HepG2 (cell line): ENCODE results near the gene GMNN. TPM values are rescaled to one million over a fixed set of nuclear protein-coding genes. Genes with fewer than 3 reads are reported as not detected.

Experiments used
- ATF7-NPFF ChIP-seq: sonication (generic); formaldehyde crosslinking; IDR thresholded peaks from 2 replicates; pipeline ENCODE4 v1.8.1; 2023; ENCODE audit warnings: mild to moderate bottlenecking, low read depth, missing genetic modification reagents, moderate library complexity
- FOXK2 ChIP-seq: fragments of 450-650 bp; IDR thresholded peaks from 2 replicates; pipeline ENCODE4 v1.6.1; 2016
- GTF2F1 ChIP-seq: fragments of 150-350 bp; IDR thresholded peaks from 2 replicates; pipeline ENCODE4 v1.6.1; 2014; ENCODE audit warnings: low read length
- SMAD1 ChIP-seq: sonication (generic); formaldehyde crosslinking; IDR thresholded peaks from 2 replicates; pipeline ENCODE4 v1.4.0; 2020; ENCODE audit warnings: missing genetic modification reagents, low read depth, mild to moderate bottlenecking, borderline replicate concordance
- SMARCC2 ChIP-seq: fragments of 450-650 bp; IDR thresholded peaks from 2 replicates; pipeline ENCODE4 v1.6.1; 2017; ENCODE audit warnings: antibody characterized with exemption, mild to moderate bottlenecking
- SRSF4 ChIP-seq: fragments of 200-400 bp; formaldehyde crosslinking; IDR thresholded peaks from one replicate; pipeline ENCODE4 v1.6.1; 2018; ENCODE audit warnings: mild to moderate bottlenecking, low read depth, low read length, moderate library complexity; ENCODE audit not compliant: poor library complexity, severe bottlenecking
- ZMAT3 ChIP-seq: sonication (generic); formaldehyde crosslinking; conservative IDR thresholded peaks from 2 replicates; pipeline ENCODE4 v1.7.0; 2021; ENCODE audit warnings: missing genetic modification reagents
- ZNF101 ChIP-seq: sonication (generic); formaldehyde crosslinking; IDR thresholded peaks from 2 replicates; pipeline ENCODE4 v1.4.0; 2020; ENCODE audit warnings: mild to moderate bottlenecking, low read depth, missing genetic modification reagents, borderline replicate concordance
- ZNF253 ChIP-seq: sonication (generic); formaldehyde crosslinking; IDR thresholded peaks from 2 replicates; pipeline ENCODE4 v1.8.0; 2022; ENCODE audit warnings: mild to moderate bottlenecking, missing genetic modification reagents, borderline replicate concordance
- ZNF343 ChIP-seq: sonication (generic); formaldehyde crosslinking; IDR thresholded peaks from 2 replicates; pipeline ENCODE4 v1.4.0; 2020; ENCODE audit warnings: mild to moderate bottlenecking, missing genetic modification reagents
- ZNF354B ChIP-seq: sonication (generic); formaldehyde crosslinking; IDR thresholded peaks from 2 replicates; pipeline ENCODE4 v1.8.0; 2022; ENCODE audit warnings: mild to moderate bottlenecking, missing genetic modification reagents
- ZNF44 ChIP-seq: sonication (generic); formaldehyde crosslinking; IDR thresholded peaks from 2 replicates; pipeline ENCODE4 v1.5.1; 2020; ENCODE audit warnings: mild to moderate bottlenecking, missing genetic modification reagents
- ZNF552 ChIP-seq: sonication (generic); formaldehyde crosslinking; IDR thresholded peaks from 2 replicates; pipeline ENCODE4 v1.9.0; 2022; ENCODE audit warnings: missing genetic modification reagents, mild to moderate bottlenecking, borderline replicate concordance
- ZNF768 ChIP-seq: sonication (generic); formaldehyde crosslinking; IDR thresholded peaks from 2 replicates; pipeline ENCODE4 v1.4.0; 2020; ENCODE audit warnings: missing genetic modification reagents
- ZSCAN29 ChIP-seq: sonication (generic); formaldehyde crosslinking; conservative IDR thresholded peaks from 2 replicates; pipeline ENCODE4 v1.4.0; 2020; ENCODE audit warnings: mild to moderate bottlenecking, missing genetic modification reagents
- ZZZ3 ChIP-seq: sonication (generic); formaldehyde crosslinking; IDR thresholded peaks from 2 replicates; pipeline ENCODE4 v1.4.0; 2020; ENCODE audit warnings: missing genetic modification reagents, mild to moderate bottlenecking, borderline replicate concordance
- polyA plus RNA-seq, 8 experiments: library from polyadenylated mRNA; depleted of rRNA in 3 of 8; stranded (reverse) in 7 of 8; unstranded in 1 of 8; fragments of >200 nt; fragmentation: Illumina TruSeq in 4 of 8; extraction: Trizol in 4 of 8; gene quantifications; 2 replicates each; pipeline versions ENCODE4 v1.2.1 to v1.2.3, GENCODE V29; 2011 to 2016; ENCODE audit warnings: low read depth in 4 of 8, missing spikeins in 1 of 8, mixed read lengths in 1 of 8; ENCODE audit not compliant: insufficient read depth in 1 of 8
- total RNA-seq, 5 experiments: library from RNA; depleted of rRNA; stranded (reverse); fragments of >200 nt; fragmentation: Illumina TruSeq; extraction: Trizol; gene quantifications; 2 replicates each; pipeline ENCODE4 v1.2.3, GENCODE V29; 2016; ENCODE audit warnings: low read depth in 1 of 5
- TF ChIP-seq, protein P1 (sequence below): IDR thresholded peaks from 2 replicates; pipeline ENCODE4 v1.6.1; 2016; ENCODE audit warnings: low read depth, borderline replicate concordance
- TF ChIP-seq, protein P2 (sequence below): sonication (generic); formaldehyde crosslinking; IDR thresholded peaks from 2 replicates; pipeline ENCODE4 v1.8.0; 2022; ENCODE audit warnings: missing genetic modification reagents, low read depth, mild to moderate bottlenecking, borderline replicate concordance
- TF ChIP-seq, protein P3 (sequence below): sonication (generic); formaldehyde crosslinking; conservative IDR thresholded peaks from 2 replicates; pipeline ENCODE4 v1.4.0; 2020; ENCODE audit warnings: missing genetic modification reagents
- TF ChIP-seq, protein P4 (sequence below), 2 experiments: IDR thresholded peaks; 2 replicates each; pipeline ENCODE4 v1.6.1; 2011 to 2012; ENCODE audit warnings: low read length in 2 of 2, borderline replicate concordance in 1 of 2, low read depth in 1 of 2, mild to moderate bottlenecking in 1 of 2, moderate library complexity in 1 of 2
- TF ChIP-seq, protein P5 (sequence below): sonication (generic); formaldehyde crosslinking; IDR thresholded peaks from 2 replicates; pipeline ENCODE4 v1.5.0; 2020; ENCODE audit warnings: missing genetic modification reagents

The GMNN gene
- total and polyA plus RNA-seq, 2 of the 13 experiments (the other 11 are each of a cell fraction or from before 2014, with no cell fraction given): 61.8 to 154 TPM

DNA sequence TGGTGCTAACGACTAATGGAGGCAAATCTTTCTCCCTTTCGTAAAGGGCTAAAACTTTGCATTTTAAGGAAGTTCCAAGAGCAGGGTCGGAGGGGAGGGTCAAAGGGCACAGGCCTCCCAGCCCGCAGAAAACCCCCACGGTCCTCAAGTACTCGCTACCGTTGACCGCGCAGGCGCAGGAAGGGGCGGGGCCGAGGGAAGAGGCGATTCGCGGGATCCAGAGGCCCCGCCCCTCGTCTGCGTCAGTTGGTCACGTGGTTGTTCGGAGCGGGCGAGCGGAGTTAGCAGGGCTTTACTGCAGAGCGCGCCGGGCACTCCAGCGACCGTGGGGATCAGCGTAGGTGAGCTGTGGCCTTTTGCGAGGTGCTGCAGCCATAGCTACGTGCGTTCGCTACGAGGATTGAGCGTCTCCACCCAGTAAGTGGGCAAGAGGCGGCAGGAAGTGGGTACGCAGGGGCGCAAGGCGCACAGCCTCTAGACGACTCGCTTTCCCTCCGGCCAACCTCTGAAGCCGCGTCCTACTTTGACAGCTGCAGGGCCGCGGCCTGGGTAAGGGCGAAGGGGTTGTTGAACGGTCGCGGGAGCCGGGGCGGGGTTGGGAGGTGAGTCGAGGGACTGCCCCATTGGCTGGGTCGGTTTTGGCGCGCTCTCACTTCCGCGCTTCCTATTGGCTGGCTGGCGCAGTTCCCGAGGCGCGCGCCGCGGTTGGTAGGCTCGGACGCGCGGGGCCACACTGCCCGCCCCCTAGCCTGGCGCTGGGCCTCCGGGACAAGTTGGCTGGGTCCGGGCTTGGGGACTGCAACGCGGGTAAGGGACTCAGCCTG lies at the start of gene GMNN (continued):
- peak; percentile 76; the same call in 1 of the 2 replicates for TF ChIP-seq ZNF768 (CRISPR knock-in tag)
- TF ChIP-seq, protein P1, sequence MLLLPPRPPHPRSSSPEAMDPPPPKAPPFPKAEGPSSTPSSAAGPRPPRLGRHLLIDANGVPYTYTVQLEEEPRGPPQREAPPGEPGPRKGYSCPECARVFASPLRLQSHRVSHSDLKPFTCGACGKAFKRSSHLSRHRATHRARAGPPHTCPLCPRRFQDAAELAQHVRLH: peak; percentile 97
- no peak for TF ChIP-seq FOXK2
- TF ChIP-seq GTF2F1: no peak
- no peak for TF ChIP-seq SRSF4
- TF ChIP-seq ZNF552 (CRISPR knock-in tag): peak; percentile 96
- TF ChIP-seq, protein P2, sequence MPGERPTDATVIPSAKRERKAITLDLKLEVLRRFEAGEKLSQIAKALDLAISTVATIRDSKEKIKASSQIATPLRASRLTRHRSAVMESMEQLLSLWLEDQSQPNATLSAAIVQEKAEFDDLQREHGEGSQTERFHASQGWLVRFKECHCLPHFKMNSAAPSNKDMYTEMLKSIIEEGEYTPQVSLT (CRISPR knock-in tag): no peak
- TF ChIP-seq ZZZ3 (CRISPR knock-in tag): peak; percentile 68
- TF ChIP-seq, protein P3, sequence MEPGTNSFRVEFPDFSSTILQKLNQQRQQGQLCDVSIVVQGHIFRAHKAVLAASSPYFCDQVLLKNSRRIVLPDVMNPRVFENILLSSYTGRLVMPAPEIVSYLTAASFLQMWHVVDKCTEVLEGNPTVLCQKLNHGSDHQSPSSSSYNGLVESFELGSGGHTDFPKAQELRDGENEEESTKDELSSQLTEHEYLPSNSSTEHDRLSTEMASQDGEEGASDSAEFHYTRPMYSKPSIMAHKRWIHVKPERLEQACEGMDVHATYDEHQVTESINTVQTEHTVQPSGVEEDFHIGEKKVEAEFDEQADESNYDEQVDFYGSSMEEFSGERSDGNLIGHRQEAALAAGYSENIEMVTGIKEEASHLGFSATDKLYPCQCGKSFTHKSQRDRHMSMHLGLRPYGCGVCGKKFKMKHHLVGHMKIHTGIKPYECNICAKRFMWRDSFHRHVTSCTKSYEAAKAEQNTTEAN (CRISPR knock-in tag): peak; percentile 54; the same call in 1 of the 2 replicates
- no peak for TF ChIP-seq ZNF101
- peak; percentile 98 for TF ChIP-seq SMAD1 (CRISPR knock-in tag)
- peak; percentile 86 for TF ChIP-seq ZSCAN29 (CRISPR knock-in tag)
- TF ChIP-seq, protein P4, sequence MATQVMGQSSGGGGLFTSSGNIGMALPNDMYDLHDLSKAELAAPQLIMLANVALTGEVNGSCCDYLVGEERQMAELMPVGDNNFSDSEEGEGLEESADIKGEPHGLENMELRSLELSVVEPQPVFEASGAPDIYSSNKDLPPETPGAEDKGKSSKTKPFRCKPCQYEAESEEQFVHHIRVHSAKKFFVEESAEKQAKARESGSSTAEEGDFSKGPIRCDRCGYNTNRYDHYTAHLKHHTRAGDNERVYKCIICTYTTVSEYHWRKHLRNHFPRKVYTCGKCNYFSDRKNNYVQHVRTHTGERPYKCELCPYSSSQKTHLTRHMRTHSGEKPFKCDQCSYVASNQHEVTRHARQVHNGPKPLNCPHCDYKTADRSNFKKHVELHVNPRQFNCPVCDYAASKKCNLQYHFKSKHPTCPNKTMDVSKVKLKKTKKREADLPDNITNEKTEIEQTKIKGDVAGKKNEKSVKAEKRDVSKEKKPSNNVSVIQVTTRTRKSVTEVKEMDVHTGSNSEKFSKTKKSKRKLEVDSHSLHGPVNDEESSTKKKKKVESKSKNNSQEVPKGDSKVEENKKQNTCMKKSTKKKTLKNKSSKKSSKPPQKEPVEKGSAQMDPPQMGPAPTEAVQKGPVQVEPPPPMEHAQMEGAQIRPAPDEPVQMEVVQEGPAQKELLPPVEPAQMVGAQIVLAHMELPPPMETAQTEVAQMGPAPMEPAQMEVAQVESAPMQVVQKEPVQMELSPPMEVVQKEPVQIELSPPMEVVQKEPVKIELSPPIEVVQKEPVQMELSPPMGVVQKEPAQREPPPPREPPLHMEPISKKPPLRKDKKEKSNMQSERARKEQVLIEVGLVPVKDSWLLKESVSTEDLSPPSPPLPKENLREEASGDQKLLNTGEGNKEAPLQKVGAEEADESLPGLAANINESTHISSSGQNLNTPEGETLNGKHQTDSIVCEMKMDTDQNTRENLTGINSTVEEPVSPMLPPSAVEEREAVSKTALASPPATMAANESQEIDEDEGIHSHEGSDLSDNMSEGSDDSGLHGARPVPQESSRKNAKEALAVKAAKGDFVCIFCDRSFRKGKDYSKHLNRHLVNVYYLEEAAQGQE (IDR thresholded peaks at IDR 0.05; ENCODE audit: borderline replicate concordance in 1 of 2, low read depth in 1 of 2, low read length in 2 of 2): no peak; a peak in 1 of 4 replicates
- TF ChIP-seq ZNF343 (CRISPR knock-in tag): peak; percentile 97
- TF ChIP-seq SMARCC2: no peak
- peak; percentile 99 for TF ChIP-seq ZNF44 (CRISPR knock-in tag)
- TF ChIP-seq ZNF253 (CRISPR knock-in tag): peak; percentile 94
- TF ChIP-seq ZMAT3: peak; percentile 95; the same call in 1 of the 2 replicates
- TF ChIP-seq ZNF354B (CRISPR knock-in tag): peak; percentile 45; the same call in 1 of the 2 replicates
- TF ChIP-seq, protein P5, sequence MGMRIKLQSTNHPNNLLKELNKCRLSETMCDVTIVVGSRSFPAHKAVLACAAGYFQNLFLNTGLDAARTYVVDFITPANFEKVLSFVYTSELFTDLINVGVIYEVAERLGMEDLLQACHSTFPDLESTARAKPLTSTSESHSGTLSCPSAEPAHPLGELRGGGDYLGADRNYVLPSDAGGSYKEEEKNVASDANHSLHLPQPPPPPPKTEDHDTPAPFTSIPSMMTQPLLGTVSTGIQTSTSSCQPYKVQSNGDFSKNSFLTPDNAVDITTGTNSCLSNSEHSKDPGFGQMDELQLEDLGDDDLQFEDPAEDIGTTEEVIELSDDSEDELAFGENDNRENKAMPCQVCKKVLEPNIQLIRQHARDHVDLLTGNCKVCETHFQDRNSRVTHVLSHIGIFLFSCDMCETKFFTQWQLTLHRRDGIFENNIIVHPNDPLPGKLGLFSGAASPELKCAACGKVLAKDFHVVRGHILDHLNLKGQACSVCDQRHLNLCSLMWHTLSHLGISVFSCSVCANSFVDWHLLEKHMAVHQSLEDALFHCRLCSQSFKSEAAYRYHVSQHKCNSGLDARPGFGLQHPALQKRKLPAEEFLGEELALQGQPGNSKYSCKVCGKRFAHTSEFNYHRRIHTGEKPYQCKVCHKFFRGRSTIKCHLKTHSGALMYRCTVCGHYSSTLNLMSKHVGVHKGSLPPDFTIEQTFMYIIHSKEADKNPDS (CRISPR knock-in tag): peak; percentile 92; the same call in 1 of the 2 replicates
- peak; percentile 99 for TF ChIP-seq ATF7-NPFF
